HG03342 (cell line): ENCODE measurements around the gene SHISA3.

Source experiments
- ATAC-seq: cut with Tn5 transposase; IDR thresholded peaks from one replicate; pipeline ENCODE4 v1.9.1; 2021; ENCODE audit warnings: mild to moderate bottlenecking, moderate library complexity; ENCODE audit not compliant: unreplicated experiment

Gene SHISA3

GRCh38 chr4:42391355-42391664 is 6.0 kb upstream of the SHISA3 start:
- no peak for ATAC-seq

DNA sequence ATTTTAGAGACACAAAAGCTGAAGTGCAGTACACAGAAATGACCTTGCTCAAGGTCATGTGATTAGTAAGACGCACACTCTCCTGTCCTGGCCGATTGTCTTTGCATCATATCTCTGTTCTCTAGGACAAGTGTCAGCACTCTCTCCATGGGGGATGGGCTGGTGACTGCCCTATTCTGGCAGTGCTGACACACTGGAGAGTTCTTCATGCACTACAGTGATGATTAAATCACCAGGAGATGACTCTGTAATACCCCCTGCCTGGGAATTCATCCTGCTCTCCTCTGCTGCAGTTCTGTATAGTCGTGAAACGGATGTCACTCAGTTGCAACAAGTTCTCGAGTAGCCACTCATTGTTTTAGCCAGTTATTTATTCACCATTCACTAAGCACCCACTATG is 5.3 kb upstream of the SHISA3 start:
- ATAC-seq = no peak

DNA sequence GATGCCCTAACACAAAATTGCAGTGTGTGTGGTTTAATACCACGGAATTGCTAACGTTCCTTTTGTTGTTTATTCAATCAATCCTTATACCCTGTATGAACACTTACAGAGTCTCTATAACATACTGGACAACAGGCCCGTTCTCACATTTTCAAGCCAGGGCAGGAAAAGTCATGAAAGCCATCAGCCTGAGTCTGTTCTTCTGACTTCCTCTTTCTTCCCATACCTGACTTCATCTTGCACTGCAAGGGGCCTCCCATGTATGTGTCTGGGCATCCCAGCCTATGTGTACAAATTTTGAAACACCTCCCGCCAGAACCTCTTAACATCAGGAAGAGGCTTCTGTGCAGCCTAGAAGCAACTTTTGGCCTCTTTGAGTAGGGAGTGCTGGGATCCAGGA is 4.9 kb upstream of the SHISA3 start:
- no peak for ATAC-seq

GRCh38 chr4:42395595-42395994 is 1.7 kb upstream of the SHISA3 start:
- no peak for ATAC-seq

- ATAC-seq = no peak
Observed at GRCh38 chr4:42396361-42396751, 932 bp upstream of the SHISA3 start.

DNA sequence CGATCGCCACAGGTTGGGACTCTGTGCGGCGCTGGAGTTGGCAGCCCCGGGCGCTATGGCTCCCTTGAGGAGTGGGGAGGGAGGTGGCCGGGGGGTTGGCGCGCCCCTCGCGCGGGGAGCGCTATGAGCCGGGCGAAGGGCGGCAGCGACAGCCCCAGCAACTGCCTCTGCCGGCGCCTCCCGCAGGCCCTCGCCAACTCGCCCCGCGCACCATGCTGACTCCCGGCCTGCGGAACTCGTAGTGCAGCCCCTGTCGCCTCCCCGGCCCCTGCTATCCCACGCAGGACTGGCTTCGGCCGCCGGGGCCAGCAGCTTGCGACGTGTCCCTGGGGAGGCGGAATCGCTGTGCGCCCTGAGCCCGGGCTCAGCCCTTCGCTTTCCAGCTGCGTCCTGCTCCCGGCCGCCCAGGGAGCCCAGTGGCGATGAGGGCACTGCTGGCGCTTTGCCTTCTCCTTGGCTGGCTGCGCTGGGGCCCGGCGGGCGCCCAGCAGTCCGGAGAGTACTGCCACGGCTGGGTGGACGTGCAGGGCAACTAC is 415 bp downstream of the SHISA3 start:
- ATAC-seq = peak; percentile 42

- ATAC-seq = peak; percentile 44
Observed at GRCh38 chr4:42398171-42398870, 1.0 kb downstream of the SHISA3 start.

GRCh38 chr4:42398871-42399331 is 1.6 kb downstream of the SHISA3 start:
- ATAC-seq = no peak

GRCh38 chr4:42399393-42399792 is 2.1 kb downstream of the SHISA3 start:
- no peak for ATAC-seq

- ATAC-seq = no peak
Observed at GRCh38 chr4:42401171-42401570, 3.9 kb downstream of the SHISA3 start.

DNA sequence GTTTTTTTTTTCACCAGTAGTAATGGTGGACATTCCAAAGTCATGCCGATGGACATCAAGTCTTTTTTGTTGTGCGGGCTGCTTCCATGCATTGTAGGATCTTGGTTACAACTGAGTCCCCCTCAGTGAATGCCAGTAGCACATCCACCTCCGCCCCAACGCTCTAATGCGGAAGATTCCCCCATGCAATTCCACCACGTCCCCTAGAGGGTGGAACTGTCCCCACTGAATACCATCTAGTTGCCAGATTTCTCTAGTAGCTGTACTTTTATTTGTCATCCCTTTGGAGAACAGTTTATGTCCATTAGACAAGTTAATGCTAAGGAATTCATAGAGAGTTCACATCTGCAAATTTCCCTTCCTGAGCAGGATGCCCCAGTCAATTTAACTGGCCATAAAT is 6.7 kb downstream of the SHISA3 start:
- ATAC-seq = no peak

- ATAC-seq = no peak
Observed at GRCh38 chr4:42410446-42410845, 13.2 kb downstream of the SHISA3 start.

DNA sequence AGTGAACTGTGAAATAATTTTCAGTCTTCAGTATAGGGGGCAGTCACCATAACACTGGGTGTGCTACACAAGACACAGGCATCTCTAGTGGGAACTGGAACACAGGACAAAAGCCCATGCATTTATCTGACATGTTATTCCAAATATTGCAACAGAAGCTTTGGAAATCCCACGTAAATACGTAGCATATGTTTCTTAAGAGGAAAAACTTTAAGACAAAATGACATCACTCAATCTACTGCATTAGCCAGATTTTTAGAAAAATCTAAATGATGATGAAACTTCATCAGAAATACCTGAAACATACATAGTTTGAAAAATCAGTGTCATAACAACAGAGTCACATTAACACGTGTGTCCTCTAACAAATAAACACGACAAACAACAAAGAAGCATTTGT is 14.5 kb downstream of the SHISA3 start:
- no peak for ATAC-seq

DNA sequence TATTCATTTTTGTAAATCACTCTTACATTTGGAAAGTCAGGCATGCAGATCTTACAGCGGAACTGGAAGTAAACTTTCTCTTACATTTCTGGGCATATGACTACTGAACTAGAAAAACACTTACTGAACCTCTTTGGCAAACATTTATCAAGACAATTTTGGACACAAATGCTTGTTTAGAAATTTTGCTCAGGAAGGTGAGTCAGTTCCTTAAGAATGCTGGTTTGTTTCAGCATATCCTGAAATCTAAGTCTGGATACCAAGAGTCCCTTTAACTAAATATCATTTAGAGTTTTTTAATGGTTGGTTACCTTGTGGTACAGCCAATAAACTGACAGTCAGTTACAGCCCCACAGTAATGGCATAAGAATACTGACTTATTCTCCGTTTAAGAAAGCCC is 15.0 kb downstream of the SHISA3 start:
- ATAC-seq = no peak

DNA sequence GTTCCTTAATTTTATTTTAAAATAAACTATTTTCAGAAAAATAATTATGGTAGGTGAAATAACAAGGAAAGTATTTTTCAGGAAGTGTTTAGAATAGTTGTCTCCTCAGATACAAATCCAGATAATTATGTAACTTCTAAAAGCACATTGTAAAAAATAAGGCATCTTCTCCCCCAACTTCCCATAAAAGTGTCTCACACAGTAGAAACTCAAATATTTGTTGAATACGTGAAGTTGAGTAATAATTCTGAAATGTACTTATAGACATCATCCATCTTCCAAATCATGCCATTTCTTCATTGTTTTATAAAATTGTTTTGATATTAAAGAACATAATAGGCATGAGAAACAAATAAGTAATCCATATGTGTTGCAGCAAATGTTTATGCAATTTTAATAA is 18.0 kb downstream of the SHISA3 start:
- ATAC-seq = no peak

DNA sequence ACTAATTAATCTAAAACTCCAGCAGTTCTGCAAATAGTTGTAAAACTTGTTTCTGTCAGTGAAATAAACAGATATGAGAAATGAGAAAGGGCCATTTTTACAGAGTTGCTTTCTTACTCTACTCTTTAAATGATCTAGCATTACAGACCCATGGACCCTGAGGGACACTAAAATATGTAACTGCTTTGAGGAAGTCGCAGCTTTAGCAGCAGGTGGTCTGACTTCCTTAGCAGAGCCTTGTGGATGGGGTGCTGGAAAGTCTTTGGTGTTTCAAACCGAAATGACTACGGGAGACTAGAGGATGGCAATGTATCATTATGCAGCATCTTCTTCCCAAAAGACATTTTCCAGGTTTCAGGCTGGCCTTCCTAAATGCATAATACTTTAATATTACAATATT is 18.7 kb downstream of the SHISA3 start:
- no peak for ATAC-seq

- ATAC-seq = no peak
Observed at GRCh38 chr4:42417550-42417949, 20.3 kb downstream of the SHISA3 start.

- no peak for ATAC-seq
Observed at GRCh38 chr4:42420140-42420539, 22.9 kb downstream of the SHISA3 start.

DNA sequence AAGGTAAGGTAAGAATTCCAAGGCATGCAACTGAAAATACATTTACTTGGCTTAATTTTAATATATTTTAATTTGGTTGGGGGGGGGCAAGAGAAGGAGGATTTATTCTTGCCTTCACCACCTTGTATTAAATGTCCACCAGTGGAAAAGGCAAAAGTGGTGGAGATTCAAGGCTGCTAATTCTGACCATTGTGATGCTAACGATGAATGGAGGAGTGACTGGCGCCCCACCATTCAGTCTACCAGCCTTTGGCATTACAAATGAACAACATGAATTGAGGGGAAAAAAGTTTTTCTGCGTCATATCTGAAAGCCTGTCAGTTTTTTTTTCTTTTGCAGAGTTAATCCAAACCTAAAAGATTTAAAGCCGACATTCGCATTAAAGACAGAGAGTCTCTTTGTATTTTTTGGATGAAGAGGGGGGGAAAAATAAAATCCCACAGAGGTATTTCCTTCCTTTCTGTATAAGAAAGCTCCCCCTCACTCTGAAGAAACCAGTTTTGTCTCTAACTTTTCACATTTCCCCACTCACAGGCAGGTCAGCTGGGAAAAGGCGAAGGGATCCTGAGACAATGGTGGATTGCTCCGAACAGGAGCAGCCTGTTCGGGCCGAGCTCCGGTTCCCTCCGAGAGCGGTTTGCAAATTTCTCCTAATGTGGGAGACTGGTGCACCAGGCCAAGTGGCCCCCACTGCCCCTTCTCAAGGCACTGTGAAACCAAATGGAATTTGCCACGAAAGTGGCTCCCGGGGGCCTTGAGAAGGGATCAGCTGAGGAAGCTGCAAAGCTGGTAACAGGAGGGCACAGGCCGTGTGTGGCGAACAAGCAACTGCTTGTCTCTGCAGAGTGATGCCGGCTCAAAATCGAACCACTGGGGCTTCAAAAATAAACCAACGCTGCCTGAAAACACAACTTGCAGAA is 28.1 kb downstream of the SHISA3 start:
- no peak for ATAC-seq

DNA sequence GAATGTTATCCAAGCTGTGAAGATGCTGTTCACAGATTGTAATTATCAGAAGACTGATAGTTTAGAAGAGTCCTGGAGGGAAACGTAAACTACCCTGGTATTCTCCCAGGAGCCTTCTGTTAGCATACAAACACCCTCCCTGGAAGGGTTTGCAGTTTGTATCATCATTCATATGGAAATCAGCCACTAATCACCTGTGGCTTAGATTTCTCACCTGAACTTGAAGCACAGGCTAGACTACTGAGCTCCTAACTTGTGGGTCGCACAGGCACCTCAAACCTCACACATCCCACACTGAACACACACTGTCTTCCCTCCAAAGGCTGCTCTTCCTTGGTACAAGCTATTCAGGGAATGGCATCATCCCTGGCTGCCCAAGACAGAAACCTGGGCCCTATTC is 30.7 kb downstream of the SHISA3 start:
- no peak for ATAC-seq

DNA sequence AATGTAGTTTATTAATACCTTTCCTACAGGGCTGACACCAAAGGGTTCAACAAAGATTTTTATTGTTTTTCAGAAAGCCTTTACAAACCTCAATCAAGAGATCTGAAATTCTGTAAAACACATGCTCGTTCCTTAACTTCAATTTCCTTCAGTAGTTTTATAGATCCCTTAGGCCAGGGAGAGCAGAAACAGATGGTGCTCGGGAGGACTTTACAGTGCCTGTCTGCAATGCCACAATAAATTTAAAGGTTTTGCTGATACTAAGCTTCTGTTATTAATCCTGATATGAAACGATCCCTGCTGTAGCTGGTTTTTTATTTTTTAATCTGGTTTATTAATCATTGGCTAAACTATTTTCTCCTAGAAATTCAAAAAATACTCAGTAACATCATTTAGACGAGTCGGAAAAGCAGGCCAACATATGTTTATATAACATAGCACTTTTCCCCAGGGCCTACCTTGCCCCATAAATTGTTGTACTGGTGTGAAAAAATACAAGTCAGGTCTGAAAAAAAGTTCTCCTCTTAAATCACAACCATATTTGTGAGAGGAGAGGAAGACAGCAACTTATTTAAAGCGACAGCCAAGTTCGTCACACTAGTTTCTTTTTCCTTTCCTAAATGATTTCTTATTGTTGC is 39.8 kb downstream of the SHISA3 start:
- ATAC-seq = no peak

DNA sequence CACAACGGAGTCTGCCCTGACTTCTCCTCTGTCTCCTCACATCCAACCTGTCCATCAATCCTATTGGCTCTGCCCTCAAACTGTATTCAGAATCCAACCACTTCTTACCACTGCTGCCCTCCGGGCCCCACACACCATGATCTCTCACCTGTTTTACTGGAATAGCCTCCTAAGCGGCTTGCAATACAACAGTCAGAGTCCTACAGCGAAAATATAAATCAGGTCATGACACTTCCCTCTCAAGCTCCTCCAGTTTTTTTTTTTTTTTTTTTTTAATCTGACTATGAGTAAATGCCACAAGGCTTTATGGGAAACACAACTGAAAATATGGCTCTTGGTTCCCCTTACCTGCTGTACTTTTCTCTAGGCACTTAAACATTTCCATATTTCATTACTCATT is 42.8 kb downstream of the SHISA3 start:
- no peak for ATAC-seq
